Amniotic stem cell (primary cell): ENCODE data around the gene RNF34.

ENCODE experiments used
- DNase-seq: peaks from one replicate; lab custom pipeline; 2025; lab: John Stamatoyannopoulos, UW

The RNF34 gene

DNA sequence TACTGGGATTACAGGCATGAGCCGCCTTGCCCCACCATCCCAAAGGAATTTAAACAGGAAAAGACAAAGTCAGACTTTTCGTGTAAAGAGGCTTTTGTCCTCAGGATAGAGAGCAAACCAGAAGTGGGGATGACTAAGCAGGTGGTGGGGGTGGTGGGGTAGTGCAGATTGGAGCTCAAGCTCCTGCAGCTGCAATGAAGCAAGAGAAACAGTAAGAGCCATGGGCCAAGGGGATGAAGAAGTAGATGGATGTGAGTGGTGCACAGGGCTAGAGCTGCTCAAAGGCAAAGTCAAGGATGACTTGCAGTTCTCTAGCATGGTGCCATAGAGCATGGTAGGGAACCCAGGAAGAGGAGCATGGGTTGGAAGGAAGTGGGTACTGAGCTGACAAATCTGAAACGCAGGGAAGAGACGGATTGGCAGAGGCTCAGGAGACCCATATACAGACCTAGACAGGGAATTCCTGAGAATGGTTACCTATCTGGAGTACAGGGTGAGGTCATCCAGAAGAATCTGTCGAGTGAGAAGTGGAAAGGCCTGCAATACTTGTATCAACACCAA, 11.4 kb upstream of the RNF34 start:
- no peak for DNase-seq

DNA sequence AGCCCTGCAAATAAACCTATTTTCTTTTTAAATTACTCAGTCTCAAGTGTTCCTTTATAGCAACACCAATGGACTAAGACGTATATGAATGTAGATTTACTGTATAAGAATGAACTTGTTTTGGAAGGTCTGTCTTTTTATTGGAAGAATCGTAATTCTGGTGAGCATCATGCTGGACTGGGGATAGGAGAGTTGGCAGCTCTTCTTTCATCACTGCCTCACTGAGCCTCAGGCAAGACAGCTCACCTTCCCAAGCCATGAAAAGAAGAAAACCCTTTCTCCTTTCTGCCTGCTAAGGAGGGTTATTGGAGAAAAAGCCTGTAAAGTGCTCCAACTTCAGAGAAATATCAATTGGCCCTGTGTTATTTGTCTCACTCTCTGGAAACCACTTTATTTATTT, 9.1 kb upstream of the RNF34 start:
- DNase-seq: no peak

DNA sequence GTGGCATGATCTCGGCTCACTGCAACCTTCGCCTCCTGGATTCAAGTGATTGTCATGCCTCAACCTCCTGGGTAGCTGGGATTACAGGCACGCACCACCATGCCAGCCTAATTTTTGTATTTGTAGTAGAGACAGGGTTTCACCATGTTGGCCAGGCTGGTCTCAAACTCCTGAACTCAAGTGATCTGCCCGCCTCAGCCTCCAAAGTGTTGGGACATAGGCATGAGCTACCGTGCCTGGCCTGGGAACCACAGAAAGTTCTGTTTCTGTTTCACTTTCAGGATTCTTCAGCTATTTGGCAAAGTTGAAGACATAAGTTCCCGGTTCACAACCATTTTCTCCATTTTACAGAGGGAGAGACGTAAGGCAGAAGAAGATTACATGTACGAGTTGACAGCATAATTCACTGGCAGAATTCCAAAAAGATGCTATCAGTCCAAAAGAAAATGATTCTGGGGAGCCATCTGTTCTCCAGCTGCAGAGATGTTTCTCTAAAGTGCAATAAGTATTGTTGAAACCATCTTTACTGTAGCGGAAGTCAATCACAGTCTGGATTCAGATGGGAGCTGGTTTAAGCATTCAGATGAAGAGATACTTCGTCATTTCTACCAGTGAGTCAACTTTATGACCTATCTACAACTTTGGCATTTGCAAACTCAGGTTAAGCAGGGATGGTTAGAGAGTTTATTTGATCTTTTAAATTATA, 8.1 kb upstream of the RNF34 start:
- no peak for DNase-seq

DNA sequence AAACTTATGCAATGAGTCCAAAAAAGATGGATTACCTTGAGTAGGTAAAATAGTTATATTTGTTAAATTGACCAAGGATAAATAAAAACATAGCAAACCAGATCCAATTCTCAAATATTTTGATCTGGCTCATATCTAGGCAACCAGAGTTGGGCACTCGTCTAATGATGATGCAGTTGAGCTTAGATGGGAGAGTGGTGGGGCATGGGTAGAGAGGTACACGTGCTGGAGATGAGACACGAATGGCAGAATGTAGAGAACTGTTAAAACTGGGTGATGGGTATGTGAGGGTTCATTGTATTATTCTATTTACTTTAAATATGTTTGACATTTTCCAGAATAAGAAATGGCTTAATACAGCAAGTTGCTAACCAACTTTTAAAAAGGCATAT, 7.6 kb upstream of the RNF34 start:
- DNase-seq: no peak

DNA sequence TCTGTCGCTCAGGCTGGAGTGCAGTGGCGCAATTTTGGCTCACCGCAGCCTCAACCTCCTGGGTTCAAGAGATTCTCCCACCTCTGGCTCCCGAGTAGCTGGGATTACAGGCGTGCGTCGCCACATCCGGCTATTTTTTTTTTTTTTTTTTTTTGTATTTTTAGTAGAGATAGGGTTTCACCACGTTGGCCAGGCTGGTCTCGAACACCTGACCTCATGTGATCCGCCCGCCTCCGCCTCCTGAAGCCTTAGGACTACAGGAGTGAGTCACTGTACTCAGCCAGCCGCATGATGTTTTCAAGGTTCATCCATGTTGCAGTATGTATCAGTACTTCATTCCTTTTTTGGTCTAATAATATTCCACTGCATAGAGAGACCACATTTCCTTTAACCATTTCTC, 2.4 kb upstream of the RNF34 start:
- DNase-seq: no peak

DNA sequence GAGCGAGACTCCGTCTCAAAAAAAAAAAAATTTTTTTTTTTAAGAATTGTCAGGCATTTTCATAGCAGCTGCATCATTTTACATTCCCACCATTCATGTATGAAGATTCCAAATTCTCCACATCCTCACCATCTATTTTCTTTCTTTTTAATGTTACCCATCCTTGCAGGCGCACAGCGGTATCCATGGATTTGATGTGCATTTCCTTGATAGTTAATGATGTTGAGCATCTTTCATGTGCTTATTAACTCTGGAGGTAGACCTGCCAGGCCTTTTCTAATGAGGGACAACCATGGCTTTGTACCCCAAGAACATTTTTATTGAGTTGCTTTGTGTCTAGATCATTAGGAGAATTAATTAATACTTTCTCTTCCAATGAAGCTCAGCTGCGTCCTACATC, 1.6 kb upstream of the RNF34 start:
- DNase-seq: no peak

DNA sequence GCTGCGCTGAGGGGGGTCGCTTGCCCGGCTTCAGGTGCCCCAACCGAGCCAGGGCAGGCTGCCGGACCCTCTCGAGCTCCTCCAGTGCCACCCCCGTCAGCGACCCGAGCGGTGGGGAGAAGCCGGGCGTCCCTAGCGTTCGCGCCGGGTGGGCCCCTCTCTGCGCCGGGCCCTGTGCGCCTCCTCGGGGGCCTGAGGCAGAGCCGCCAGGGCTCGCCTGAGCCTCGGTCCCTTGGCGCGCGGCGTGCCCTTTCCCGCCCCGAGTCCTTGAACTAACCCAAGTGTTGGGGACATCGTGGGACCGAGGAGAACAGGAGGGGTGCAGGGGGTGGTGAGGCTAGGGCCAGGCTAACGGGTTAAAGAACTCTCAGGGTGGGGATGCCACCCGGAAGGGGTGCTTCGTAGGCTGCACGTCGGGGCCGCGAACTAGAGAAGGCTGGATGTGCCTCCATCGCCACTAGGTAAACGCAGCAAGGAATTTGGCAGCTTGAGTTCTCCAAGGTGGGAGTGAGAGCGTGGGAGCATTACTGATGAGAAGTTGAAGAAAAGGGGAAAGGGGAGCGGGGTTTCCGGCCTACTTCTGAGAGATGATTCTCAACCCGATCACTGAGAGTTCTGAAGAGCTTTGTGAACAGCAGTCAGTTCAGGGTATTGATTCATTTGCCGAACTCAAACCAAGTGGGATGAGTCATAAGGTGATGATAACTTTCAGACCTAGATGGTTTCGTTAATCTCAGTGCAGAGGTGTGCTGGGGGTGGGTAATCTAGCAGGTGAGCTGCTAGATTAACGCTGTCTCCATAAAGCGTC, 618 bp downstream of the RNF34 start:
- no peak for DNase-seq

DNA sequence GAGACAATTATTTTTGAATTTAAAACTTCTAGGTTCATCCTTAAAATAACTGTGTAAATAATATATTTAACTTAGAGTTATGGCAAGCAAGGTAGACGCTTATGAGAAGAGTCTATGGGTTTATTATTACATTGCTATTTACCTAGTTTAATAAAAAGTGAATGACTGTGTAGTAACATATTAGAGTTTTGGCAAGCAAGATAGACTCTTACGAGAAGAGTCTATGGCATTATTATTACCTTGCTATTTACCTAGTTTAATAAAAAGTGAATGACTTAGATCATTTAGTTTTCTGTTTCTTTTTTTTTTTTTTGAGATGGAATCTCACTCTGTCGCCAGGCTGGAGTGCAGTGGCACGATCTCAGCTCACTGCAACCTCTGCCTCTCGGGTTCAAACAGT, 3.8 kb downstream of the RNF34 start:
- DNase-seq: no peak

DNA sequence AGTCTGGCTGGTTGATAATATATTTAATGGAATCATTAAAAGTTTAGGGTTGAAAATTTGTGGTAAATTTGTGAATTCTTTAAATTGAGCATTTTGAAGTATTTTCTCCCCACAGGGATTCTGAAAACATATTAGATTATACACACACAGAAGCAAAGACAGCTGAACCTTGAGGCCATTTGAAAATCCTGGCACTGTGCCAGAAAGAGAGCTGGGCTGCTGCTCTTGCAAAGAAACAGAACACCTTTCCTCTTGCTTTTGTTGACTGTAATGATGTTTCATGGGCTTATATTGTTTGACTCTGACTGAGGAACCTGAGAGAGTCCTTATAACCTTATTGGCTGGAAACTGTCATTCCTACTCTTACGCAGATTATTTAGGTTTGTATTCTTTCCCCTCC, 4.8 kb downstream of the RNF34 start:
- DNase-seq: no peak

DNA sequence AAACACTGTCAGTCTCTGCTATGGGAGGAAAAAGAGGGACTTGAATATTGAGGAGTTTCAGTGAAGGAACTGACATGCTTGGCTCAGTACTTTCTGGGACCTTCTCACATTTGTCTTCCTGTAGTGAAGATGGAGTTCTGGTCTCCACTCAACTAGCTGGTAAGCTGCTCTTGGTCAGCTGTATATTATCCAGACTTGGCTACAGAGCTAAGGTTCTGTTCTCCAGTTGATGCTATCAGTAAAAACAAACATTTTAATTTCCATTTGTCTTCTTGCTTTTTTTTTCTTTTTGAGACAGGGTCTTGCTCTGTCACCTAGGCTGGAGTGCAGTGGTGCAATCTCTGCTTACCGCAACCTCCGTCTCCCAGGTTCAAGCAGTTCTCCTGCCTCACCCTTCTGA, 5.3 kb downstream of the RNF34 start:
- no peak for DNase-seq

DNA sequence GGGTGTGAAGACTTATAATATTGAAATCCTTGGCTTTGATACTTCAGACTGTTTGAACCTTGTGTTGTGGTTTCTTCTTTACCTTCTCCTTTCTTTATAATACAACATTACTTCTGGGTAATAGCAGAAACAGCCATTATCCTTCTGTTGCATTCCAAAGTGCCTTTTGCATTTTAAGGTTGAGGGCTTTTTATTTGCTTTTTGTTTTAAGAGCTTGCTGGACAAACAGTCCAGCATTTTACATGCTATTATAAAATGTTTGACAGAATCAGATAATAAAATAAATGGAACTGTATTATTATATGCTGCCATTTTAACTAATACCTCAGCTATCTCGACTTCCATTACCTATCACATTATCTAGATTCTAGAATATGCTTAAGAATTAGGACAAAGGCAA, 14.0 kb downstream of the RNF34 start:
- no peak for DNase-seq

DNA sequence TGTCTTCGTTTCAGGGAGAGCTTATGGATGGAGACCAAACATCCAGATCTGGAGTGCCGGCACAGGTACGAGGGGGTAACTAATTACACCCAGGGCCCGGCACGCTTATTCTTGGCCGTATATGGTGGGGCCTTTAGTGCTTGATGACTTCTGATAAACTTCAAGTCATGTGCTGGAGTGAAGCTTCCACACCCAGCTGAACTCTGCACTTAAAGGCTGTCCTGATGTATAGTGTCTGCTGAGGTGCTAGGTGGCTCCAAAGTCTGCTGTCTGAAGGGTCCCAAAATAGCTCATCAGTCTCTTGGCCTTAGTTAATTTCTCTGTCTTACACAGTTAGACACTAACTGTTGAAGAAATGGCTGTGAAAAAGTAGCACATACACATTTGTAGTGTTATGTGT, 17.9 kb downstream of the RNF34 start:
- DNase-seq: no peak

DNA sequence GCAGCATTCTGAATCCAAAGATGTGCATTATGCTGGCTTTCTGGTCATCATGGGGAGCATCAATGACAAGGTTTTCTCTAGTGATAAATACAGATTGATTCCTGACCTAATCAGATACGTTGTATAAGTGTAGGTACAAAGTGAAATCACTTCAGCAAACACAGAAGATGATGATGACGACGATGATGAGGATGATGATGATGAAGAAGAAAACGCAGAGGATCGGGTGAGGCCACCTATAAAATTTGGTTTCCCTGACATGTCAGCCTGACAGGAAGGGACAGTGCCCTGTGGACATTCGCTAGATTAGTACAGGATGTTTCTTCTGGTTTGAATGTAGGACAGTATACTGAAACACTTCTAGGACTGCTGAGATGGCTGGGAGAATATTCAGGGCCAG, 20.2 kb downstream of the RNF34 start:
- no peak for DNase-seq

DNA sequence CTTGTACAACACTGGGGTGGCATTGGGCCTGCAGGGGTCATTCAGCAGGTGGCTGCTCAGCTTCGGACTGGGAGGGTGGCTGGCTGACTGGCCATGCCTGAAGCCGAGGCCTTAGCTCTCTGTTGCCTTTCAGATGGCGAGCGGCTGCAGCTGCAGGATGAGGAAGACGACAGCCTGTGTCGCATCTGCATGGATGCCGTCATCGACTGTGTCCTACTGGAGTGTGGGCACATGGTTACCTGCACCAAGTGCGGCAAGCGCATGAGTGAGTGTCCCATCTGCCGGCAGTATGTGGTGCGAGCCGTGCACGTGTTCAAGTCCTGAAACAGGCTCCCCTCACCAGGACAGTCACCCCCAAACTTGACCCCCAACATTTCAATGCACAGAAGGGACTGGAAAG, 23.3 kb downstream of the RNF34 start:
- no peak for DNase-seq

DNA sequence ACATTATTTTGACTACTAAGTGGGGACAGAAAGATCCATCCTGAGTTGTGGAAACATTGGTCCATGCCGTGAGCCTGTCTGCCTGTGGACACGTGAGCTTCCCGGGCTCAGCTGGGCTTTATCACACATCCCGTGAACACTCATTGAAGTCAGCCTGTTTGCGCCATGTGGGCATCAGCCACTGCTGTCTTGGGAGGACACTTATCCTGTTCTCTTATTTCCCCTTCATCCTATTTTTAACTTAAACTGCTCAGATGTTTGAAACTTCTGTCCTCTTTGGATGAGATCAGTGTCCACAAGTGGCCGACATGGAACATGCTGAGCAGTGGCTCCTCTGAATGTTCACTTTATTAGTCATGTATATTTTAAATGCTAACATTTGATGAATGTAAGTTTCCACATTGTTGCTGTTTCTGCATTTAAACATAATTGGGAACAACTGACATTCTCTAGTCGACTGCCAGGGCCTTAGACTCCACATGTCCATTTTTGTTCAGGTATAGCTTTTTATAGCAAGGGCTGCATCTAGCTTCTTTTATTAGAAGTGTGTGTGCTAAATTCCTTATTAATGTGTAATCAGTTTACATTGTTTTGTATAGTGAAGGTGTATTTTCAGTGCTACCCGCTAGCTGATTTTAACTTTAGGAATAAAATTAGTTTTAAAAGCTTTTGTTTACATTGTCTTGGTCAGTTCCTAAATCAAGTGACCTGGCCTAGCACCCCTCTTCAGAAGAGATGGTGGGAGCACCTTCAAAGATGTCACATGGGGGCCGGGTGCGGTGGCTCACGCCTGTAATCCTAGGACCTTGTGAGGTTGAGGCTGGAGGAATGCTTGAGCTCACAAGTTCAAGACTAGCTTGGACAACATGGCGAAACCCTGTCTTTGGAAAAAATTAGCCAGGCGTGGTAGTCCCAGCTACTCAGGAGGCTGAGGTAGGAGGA, 24.0 kb downstream of the RNF34 start:
- DNase-seq: no peak

DNA sequence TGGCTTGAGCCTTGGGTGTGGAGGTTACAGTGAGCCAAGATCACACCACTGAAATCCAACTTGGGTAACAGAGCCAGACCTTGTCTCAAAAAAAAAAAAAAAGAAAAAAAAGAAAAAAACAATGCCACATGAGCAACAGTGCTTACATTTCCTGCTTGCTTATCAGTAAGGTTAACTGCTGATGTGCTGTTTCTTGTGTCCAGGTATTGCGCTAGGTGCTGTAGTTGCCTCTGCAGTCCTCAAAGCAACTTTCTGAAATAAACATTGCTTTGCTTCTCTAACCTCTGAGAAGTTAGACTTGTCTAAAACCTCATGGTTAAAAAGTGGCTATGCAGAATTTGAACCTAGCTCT, 24.7 kb downstream of the RNF34 start:
- no peak for DNase-seq

DNA sequence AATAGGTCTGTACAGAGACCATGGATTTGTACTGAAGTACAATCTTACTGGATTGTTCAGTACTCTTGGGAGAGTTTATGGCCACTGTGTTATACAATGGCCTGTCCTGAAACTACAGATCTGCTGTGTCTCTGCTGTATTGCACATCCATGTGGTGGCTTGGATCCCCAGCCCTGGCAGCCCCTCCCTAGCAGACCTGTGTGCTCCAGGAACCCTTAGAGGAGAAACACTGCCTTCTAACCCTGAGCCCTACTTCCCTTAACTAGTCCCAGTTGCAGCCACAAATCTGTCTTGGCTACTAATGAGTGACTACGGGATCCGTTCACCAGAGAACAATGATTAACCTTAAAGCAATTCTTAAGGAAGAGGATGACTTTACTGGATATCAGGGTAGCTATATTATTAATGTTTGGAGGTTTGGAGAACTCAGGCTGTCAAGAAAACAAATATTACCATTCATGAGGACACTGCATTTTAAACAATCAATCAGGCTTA, 27.7 kb downstream of the RNF34 start:
- no peak for DNase-seq

DNA sequence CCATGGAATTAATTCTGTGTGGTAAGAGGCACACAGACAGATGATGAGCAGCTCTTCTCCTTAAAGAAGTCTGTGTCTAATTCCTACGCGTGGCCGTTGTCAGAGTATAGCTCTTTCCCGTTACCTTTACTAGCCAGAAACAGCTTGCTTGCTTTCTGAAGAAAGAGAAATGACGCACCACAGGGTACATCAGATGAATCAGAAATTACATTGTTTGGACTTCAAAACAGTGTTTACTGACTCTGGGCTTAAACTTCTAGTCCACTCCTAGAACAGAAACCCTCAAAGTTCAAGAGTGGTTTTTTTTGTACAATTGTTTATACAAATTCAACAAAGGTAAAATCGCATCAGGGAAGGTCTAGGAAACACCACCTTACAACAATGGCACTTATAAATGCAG, 29.0 kb downstream of the RNF34 start:
- no peak for DNase-seq

DNA sequence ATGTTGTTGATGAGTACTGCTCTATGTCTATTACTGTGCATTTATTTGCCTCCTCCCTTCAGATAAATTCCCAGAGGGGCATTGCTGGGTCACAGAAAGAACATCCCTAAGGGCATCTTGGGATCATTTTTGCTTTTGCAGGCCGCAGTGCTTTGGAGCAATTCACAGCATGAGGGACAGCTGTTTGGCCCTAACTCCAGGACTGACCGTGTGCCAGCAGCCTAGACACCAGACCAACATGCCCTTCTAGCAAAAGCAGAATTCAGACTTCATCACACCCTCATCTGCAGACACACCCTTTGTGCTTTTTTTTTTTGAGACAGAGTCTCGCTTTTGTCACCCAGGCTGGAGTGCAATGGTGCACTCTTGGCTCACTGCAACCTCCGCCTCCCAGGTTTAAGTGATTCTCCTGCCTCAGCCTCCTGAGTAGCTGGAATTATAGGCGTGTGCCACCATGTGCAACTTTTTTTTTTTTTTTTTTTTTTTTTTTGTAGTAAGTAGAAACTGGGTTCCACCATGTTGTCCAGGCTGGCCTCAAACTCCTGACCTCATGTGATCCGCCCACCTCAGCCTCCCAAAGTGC, 31.0 kb downstream of the RNF34 start:
- DNase-seq: no peak

DNA sequence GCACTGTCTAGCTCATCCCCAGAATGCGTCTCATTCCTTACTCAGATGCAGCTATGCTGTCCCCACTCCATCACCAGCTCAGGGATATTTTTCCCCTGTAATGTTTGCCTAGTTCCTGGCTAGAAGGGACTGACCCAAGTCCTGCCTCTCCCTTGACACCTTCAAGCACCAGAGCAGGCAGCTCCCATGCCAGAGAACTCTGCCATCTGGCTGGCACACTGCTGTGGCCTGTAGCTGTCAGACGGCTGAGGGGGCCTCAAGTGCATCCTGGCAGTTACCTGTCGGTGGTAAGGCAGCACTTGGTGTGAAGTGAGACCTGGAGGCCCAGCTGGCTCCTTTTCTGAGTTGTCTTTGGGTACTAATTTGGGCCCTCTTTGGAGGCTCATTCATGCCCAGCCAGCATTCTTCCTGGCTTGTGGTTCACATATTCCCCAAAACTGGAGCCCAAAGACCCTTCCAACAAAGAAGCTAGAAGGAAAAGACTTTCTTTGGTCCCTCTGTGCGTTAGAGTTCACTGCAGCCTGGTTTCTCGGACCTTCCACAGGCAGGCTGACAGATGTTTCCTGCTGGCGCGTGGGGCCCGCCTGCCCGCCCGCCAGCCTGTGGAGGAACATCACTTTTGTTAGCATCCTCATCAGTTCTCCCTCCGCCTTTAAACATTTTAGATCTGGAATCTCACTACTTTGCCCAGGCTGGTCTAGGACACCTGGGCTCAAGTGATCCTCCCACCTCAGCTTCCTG, 33.0 kb downstream of the RNF34 start:
- DNase-seq: no peak

DNA sequence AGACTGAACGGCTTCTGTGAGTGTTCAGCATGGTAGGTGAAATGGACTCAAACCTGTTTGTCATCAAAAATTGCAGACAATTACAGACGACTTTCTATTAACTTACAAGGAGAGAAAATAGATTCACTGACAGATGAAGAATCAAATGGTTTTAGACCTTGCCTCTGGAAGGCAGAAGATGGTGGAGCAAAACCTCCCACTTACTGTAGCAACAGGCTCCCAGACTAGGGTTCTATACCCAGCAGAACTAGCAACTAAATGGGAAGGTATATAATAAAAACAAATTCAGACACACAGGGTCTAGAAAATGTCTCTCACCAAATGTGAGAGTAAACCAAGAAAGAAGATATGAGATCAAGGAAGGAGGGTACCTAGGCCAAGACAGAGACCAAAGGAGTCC, 36.8 kb downstream of the RNF34 start:
- DNase-seq: no peak
